DOHH2 (cell line): ENCODE data around the gene CPSF7.

Experiments
- H3F3A ChIP-seq: fragments of 200-600 bp; sonication (generic), shearing (Covaris generic); 2 replicates; pipeline ENCODE4 v1.6.0; 2016; ENCODE audit warnings: antibody characterized with exemption, mild to moderate bottlenecking; ENCODE audit not compliant: control insufficient read depth, insufficient read depth
- H3K27ac ChIP-seq: fragments of 200-600 bp; sonication (generic); 2 replicates; pipeline ENCODE4 v1.5.1; 2014; ENCODE audit warnings: low read depth, mild to moderate bottlenecking, low read length, moderate library complexity
- H3K27me3 ChIP-seq: fragments of 200-600 bp; sonication (generic); 2 replicates; pipeline ENCODE4 v1.6.1; 2014; ENCODE audit warnings: mild to moderate bottlenecking, low read length, mixed read lengths; ENCODE audit not compliant: control insufficient read depth
- H3K36me3 ChIP-seq: fragments of 200-600 bp; sonication (generic); 2 replicates; pipeline ENCODE4 v1.6.1; 2014; ENCODE audit warnings: mild to moderate bottlenecking, low read length, moderate library complexity, mixed read lengths; ENCODE audit not compliant: control insufficient read depth
- H3K4me1 ChIP-seq: fragments of 200-600 bp; sonication (generic); 2 replicates; pipeline ENCODE4 v1.6.1; 2014; ENCODE audit warnings: mild to moderate bottlenecking, low read length, mixed read lengths; ENCODE audit not compliant: control insufficient read depth
- H3K4me2 ChIP-seq: fragments of 200-600 bp; sonication (generic); 2 replicates; pipeline ENCODE4 v1.6.0; 2014; ENCODE audit warnings: mild to moderate bottlenecking, low read length, moderate library complexity
- H3K4me3 ChIP-seq: fragments of 200-600 bp; sonication (generic); 2 replicates; pipeline ENCODE4 v1.5.1; 2014; ENCODE audit warnings: mild to moderate bottlenecking, low read length, mixed read lengths
- H3K79me2 ChIP-seq: fragments of 200-600 bp; sonication (generic); 2 replicates; pipeline ENCODE4 v1.6.1; 2014; ENCODE audit warnings: mild to moderate bottlenecking, low read length, mixed read lengths; ENCODE audit not compliant: control insufficient read depth
- H3K9me2 ChIP-seq: fragments of 200-600 bp; sonication (generic); replicated peaks from 2 replicates; pipeline ENCODE4 v1.6.1; 2014; ENCODE audit warnings: mild to moderate bottlenecking, low read length, mixed read lengths; ENCODE audit not compliant: control insufficient read depth
- H3K9me3 ChIP-seq: fragments of 200-600 bp; sonication (generic); 2 replicates; pipeline ENCODE4 v1.6.1; 2014; ENCODE audit warnings: antibody characterized with exemption, low read length, mixed read lengths; ENCODE audit not compliant: control insufficient read depth, insufficient read depth
- H4K20me1 ChIP-seq: fragments of 200-600 bp; sonication (generic); 2 replicates; pipeline ENCODE4 v1.6.0; 2014; ENCODE audit warnings: low read depth, mild to moderate bottlenecking, antibody characterized with exemption, low read length, moderate library complexity; ENCODE audit not compliant: control insufficient read depth, insufficient read depth
- EZH2phosphoT487 ChIP-seq: fragments of 200-600 bp; sonication (generic); IDR thresholded peaks from 2 replicates; pipeline ENCODE4 v1.6.1; 2017; ENCODE audit warnings: borderline replicate concordance, mild to moderate bottlenecking, antibody characterized with exemption, low read length, moderate library complexity, mixed read lengths
- TF ChIP-seq, protein P1 (sequence below): fragments of 200-600 bp; sonication (generic); IDR thresholded peaks from one replicate; pipeline ENCODE4 v1.5.1; 2014; ENCODE audit warnings: antibody characterized with exemption, mild to moderate bottlenecking, low read depth, low read length; ENCODE audit not compliant: poor library complexity, severe bottlenecking

CPSF7 gene

DNA sequence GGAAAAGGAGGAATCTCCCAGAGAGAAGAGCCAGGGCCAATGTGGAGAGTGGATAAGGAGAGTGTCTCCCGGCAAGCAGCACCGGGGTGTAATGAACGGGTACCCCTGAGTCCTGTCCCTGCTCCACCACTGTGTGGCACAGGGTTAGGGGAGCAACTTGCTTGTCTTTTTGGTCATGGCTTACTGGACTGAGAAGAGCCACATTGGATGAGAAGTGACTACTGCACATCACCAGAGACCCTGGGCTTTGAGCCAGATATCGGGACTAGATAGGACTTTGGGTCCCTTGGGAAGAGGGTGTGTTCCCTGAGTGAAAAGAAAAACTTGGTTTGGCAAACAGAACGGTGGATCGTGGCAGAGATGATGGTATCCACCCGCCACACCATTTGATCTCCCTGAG, 24.7 kb upstream of the CPSF7 start:
- Histone ChIP-seq H3K9me3 (no peaks in the 10 kb centered on the region), H3K27ac (no peak overlapping the region), H4K20me1 (no peaks in the 10 kb centered on the region), H3F3A (no peaks in the 10 kb centered on the region), H3K4me3 (no peak overlapping the region), H3K4me1 (no peaks in the 10 kb centered on the region), H3K36me3 (peaks cover 17% of the 10 kb centered on the region), H3K79me2 (no peaks in the 10 kb centered on the region), H3K27me3 (no peaks in the 10 kb centered on the region), H3K9me2 (no peaks in the 10 kb centered on the region), H3K4me2 (no peak overlapping the region)
- no peak for TF ChIP-seq EZH2phosphoT487
- TF ChIP-seq, protein P1, sequence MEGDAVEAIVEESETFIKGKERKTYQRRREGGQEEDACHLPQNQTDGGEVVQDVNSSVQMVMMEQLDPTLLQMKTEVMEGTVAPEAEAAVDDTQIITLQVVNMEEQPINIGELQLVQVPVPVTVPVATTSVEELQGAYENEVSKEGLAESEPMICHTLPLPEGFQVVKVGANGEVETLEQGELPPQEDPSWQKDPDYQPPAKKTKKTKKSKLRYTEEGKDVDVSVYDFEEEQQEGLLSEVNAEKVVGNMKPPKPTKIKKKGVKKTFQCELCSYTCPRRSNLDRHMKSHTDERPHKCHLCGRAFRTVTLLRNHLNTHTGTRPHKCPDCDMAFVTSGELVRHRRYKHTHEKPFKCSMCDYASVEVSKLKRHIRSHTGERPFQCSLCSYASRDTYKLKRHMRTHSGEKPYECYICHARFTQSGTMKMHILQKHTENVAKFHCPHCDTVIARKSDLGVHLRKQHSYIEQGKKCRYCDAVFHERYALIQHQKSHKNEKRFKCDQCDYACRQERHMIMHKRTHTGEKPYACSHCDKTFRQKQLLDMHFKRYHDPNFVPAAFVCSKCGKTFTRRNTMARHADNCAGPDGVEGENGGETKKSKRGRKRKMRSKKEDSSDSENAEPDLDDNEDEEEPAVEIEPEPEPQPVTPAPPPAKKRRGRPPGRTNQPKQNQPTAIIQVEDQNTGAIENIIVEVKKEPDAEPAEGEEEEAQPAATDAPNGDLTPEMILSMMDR, result no peak

DNA sequence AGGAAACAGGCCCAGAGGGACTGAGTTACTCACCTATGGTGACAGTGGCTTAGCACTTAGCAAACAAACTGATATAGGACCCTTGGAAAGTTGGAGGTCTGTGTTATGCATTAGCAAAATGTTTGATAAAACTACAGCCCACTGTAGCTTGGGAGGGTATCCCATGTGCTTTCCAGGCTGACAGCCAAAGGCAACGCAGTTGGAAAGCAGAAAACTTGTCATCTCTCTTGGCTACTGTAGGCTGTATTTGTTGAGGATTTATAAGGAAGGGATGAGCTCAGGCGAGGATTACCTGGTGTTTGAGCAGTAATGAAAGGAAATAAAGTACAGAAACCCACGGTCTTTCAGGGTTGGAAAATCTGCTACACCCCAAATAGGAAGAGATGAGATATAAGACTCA, 23.9 kb upstream of the CPSF7 start:
- H3K9me2 ChIP-seq, result no peaks in the 10 kb centered on the region
- TF ChIP-seq, protein P1, result no peak
- TF ChIP-seq EZH2phosphoT487, result no peak
- H3K4me3 ChIP-seq, result no peak overlapping the region
- no peaks in the 10 kb centered on the region for H3K9me3 ChIP-seq
- no peaks in the 10 kb centered on the region for H3K4me1 ChIP-seq
- H3K79me2 ChIP-seq, result no peaks in the 10 kb centered on the region
- no peak overlapping the region for H3K4me2 ChIP-seq
- H4K20me1 ChIP-seq, result no peaks in the 10 kb centered on the region
- H3K27ac ChIP-seq, result no peak overlapping the region
- H3K36me3 ChIP-seq, result peaks cover 24% of the 10 kb centered on the region
- no peaks in the 10 kb centered on the region for H3F3A ChIP-seq
- H3K27me3 ChIP-seq, result no peaks in the 10 kb centered on the region

DNA sequence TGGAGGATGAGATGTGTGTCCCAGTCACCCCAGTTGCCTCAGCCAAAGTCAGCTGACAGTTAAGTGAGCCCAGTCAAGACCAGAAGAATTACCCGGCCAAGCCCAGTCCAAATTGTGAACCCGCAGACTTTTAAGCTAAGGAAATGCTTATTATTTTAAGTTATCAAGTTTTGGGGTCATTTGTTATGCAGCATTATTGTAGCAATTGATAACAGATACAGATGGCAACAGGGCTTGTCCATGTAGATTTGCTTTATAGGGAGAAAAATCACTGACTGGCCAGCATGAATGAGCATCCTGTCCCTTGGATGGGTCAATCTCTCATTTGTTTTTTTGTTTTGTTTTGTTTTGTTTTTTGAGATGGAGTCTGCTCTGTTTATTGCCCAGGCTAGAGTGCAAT, 23.1 kb upstream of the CPSF7 start:
- TF ChIP-seq EZH2phosphoT487, result no peak
- TF ChIP-seq, protein P1, result no peak

DNA sequence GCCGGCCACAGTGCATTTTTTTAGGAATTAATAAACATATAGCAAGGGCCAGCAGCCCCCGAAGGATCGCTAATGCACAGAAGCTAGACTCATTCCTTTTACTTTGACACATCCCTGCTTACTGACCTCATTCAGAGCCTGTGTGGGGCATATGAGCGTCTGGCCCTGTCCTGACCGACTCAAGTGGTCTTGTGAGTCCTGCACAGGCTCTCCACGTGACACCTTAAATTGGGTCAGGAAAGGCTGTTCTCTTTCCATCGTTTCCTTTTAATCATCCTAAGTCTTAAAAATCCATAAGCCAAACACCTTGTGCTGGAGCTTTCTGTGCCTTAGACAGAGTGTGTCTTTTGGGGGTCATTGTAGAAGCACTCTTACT, 18.8 kb upstream of the CPSF7 start:
- Histone ChIP-seq H4K20me1 (peaks cover 3% of the 10 kb centered on the region; the same call in 1 of the 2 replicates), H3K4me1 (peaks cover 3% of the 10 kb centered on the region), H3K27me3 (no peaks in the 10 kb centered on the region), H3K79me2 (peaks cover 20% of the 10 kb centered on the region), H3F3A (peaks cover 15% of the 10 kb centered on the region), H3K27ac (no peak overlapping the region), H3K9me2 (no peaks in the 10 kb centered on the region), H3K36me3 (peaks cover 72% of the 10 kb centered on the region), H3K4me2 (no peak overlapping the region), H3K9me3 (no peaks in the 10 kb centered on the region), H3K4me3 (no peak overlapping the region)
- TF ChIP-seq, protein P1, result no peak
- no peak for TF ChIP-seq EZH2phosphoT487

More for the DNA sequence above, 23.1 kb upstream of the CPSF7 start:
- Histone ChIP-seq H3K9me3 (no peaks in the 10 kb centered on the region), H3K4me2 (no peak overlapping the region), H3K79me2 (no peaks in the 10 kb centered on the region), H3K4me3 (no peak overlapping the region), H3F3A (no peaks in the 10 kb centered on the region), H4K20me1 (no peaks in the 10 kb centered on the region), H3K9me2 (no peaks in the 10 kb centered on the region), H3K27me3 (no peaks in the 10 kb centered on the region), H3K4me1 (no peaks in the 10 kb centered on the region), H3K36me3 (peaks cover 33% of the 10 kb centered on the region), H3K27ac (no peak overlapping the region)
